GM12878 (cell line): Measurements from ENCODE around the gene GABRB3. TPM values are rescaled to one million over a fixed set of nuclear protein-coding genes. Genes with fewer than 3 reads are reported as not detected.

Experiments
- ATAC-seq: fragments of 200-7000 bp; cut with Tn5 transposase; 3 replicates; pipeline ENCODE4 v1.9.1; 2020; ENCODE audit warnings: mild to moderate bottlenecking, moderate library complexity
- BruUV-seq: library from RNA; stranded (reverse); fragments of 400-500 nt; replicated peaks from 2 replicates; lab custom pipeline; 2021; lab: Mats Ljungman, UMichigan
- CTCF ChIA-PET: fragments of 300-600 bp; sonication (Branson Sonifier 250); formaldehyde crosslinking; extraction: SDS; loops from one replicate; lab custom pipeline; 2021; ENCODE audit warnings: inconsistent platforms; lab: Yijun Ruan, JAX
- POLR2A ChIA-PET: fragments of 350-600 bp; formaldehyde crosslinking; extraction: SDS; loops from one replicate; lab custom pipeline; 2021; ENCODE audit warnings: inconsistent platforms; lab: Charles Lee
- RAD21 ChIA-PET: fragments of 300-600 bp; sonication (Branson Sonifier 250); formaldehyde crosslinking; loops from one replicate; lab custom pipeline; 2023; ENCODE audit warnings: antibody characterized with exemption; ENCODE audit not compliant: unreplicated experiment; lab: Charles Lee
- SMC1A ChIA-PET: fragments of 300-600 bp; sonication (Branson Sonifier 250); formaldehyde crosslinking; loops from one replicate; lab custom pipeline; 2023; ENCODE audit not compliant: unreplicated experiment, uncharacterized antibody; lab: Charles Lee
- DNase-seq: peaks from one replicate; pipeline ENCODE4 v3.0.0-alpha.2; 2011; ENCODE audit warnings: low read depth, low spot score
- FAIRE-seq: peaks from 3 replicates; lab custom pipeline; 2011; peaks lifted over from hg19 to GRCh38; lab: Jason Lieb, UNC
- H2AFZ ChIP-seq: 2 replicates; pipeline ENCODE4 v1.6.0; 2011; ENCODE audit warnings: low read depth, low read length, control low read depth; ENCODE audit not compliant: control insufficient read depth
- H3K27ac ChIP-seq: 2 replicates; pipeline ENCODE4 v1.5.1; 2011; ENCODE audit warnings: control low read depth; ENCODE audit not compliant: control insufficient read depth, insufficient read depth
- H3K27me3 ChIP-seq, 2 experiments: replicated peaks in 1 of 2; 2 replicates each; pipeline versions ENCODE4 v1.6.0 to v1.6.1; 2011; ENCODE audit warnings: low read length in 1 of 2; ENCODE audit not compliant: control insufficient read depth in 2 of 2, insufficient read depth in 2 of 2
- H3K36me3 ChIP-seq, 2 experiments: 2 replicates each; pipeline ENCODE4 v1.5.1; 2011; ENCODE audit warnings: low read length in 1 of 2; ENCODE audit not compliant: control insufficient read depth in 2 of 2, insufficient read depth in 2 of 2
- H3K4me1 ChIP-seq: 2 replicates; pipeline ENCODE4 v1.6.1; 2011; ENCODE audit warnings: mild to moderate bottlenecking, low read length, moderate library complexity, mixed read lengths; ENCODE audit not compliant: control insufficient read depth, insufficient read depth
- H3K4me2 ChIP-seq: 2 replicates; pipeline ENCODE4 v1.6.0; 2011; ENCODE audit warnings: control low read depth; ENCODE audit not compliant: control insufficient read depth, insufficient read depth
- H3K4me3 ChIP-seq: fragments of 200-600 bp; sonication (generic); 2 replicates; pipeline ENCODE4 v1.5.1; 2016
- H3K79me2 ChIP-seq: 2 replicates; pipeline ENCODE4 v1.6.0; 2011; ENCODE audit warnings: low read length; ENCODE audit not compliant: control insufficient read depth, insufficient read depth
- H3K9ac ChIP-seq: 2 replicates; pipeline ENCODE4 v1.8.0; 2011; ENCODE audit warnings: low read length, control low read depth, mixed read lengths; ENCODE audit not compliant: control insufficient read depth, insufficient read depth
- H3K9me3 ChIP-seq: replicated peaks from 3 replicates; pipeline ENCODE4 v1.5.1; 2011; ENCODE audit warnings: mild to moderate bottlenecking, low read length; ENCODE audit not compliant: control insufficient read depth, insufficient read depth
- H4K20me1 ChIP-seq: 2 replicates; pipeline ENCODE4 v1.6.0; 2011; ENCODE audit not compliant: control insufficient read depth, insufficient read depth
- BHLHE40 ChIP-seq, 2 experiments: fragments of 450-650 bp in 1 of 2; IDR thresholded peaks; 2 replicates each; pipeline ENCODE4 v1.6.1; 2011 to 2017; ENCODE audit warnings: low read depth in 2 of 2, borderline replicate concordance in 1 of 2, improper control_type of control experiment in 1 of 2, low read length in 1 of 2, mild to moderate bottlenecking in 1 of 2
- EP300 ChIP-seq, 2 experiments: fragments of 150-350 bp in 1 of 2; IDR thresholded peaks; 2 replicates each; pipeline ENCODE4 v1.6.1; 2011 to 2012; ENCODE audit warnings: low read depth in 2 of 2, low read length in 2 of 2, borderline replicate concordance in 1 of 2, improper control_type of control experiment in 1 of 2, inconsistent platforms in 1 of 2; ENCODE audit not compliant: control insufficient read depth in 1 of 2
- GATAD2B ChIP-seq: fragments of 450-650 bp; conservative IDR thresholded peaks from 2 replicates; pipeline ENCODE4 v1.6.1; 2017; ENCODE audit warnings: low read depth, mild to moderate bottlenecking, moderate library complexity
- HSF1 ChIP-seq: fragments of 150-350 bp; IDR thresholded peaks from 2 replicates; pipeline ENCODE4 v1.6.1; 2014; ENCODE audit warnings: mild to moderate bottlenecking, low read depth, low read length
- IRF4 ChIP-seq: IDR thresholded peaks from 2 replicates; pipeline ENCODE4 v1.6.1; 2011; ENCODE audit warnings: low read depth, low read length
- MEF2A ChIP-seq: IDR thresholded peaks from 2 replicates; pipeline ENCODE4 v1.6.1; 2011; ENCODE audit warnings: low read depth, mild to moderate bottlenecking, low read length, moderate library complexity; ENCODE audit not compliant: insufficient read depth
- RAD51 ChIP-seq: fragments of 450-650 bp; IDR thresholded peaks from 2 replicates; pipeline ENCODE4 v1.6.1; 2016; ENCODE audit warnings: moderate library complexity, mild to moderate bottlenecking, inconsistent platforms
- SIN3A ChIP-seq: IDR thresholded peaks from 2 replicates; pipeline ENCODE4 v1.6.1; 2012; ENCODE audit warnings: low read depth, low read length, improper control_type of control experiment
- SMAD5 ChIP-seq: IDR thresholded peaks from 2 replicates; pipeline ENCODE4 v1.6.1; 2016; ENCODE audit warnings: antibody characterized with exemption, low read depth
- TAF1 ChIP-seq: IDR thresholded peaks from 2 replicates; pipeline ENCODE4 v1.6.1; 2011; ENCODE audit warnings: mild to moderate bottlenecking, low read depth, low read length, borderline replicate concordance
- YBX1 ChIP-seq: fragments of 450-650 bp; IDR thresholded peaks from 2 replicates; pipeline ENCODE4 v1.6.1; 2016; ENCODE audit warnings: antibody characterized with exemption
- ZBED1 ChIP-seq: IDR thresholded peaks from 2 replicates; pipeline ENCODE4 v1.6.1; 2016; ENCODE audit warnings: borderline replicate concordance
- ZBTB33 ChIP-seq: fragments of 450-650 bp; IDR thresholded peaks from 2 replicates; pipeline ENCODE4 v1.6.1; 2017; ENCODE audit warnings: mild to moderate bottlenecking
- WGBS: methylation state at CpG from one replicate; pipeline ENCODE4 v1.1.6; 2016; ENCODE audit warnings: low lambda C conversion rate; ENCODE audit not compliant: insufficient replicate concordance, insufficient coverage; ENCODE audit errors: missing lambda C conversion rate; 5-methylcytosine and 5-hydroxymethylcytosine counted together
- in situ Hi-C: fragments of 300-500 bp; cut with MboI; formaldehyde crosslinking; loops from 9 replicates; pipeline ENCODE4 v1.14.3; 2018; ENCODE audit warnings: mixed read lengths
- intact Hi-C: fragments of 100-400 bp; cut with micrococcal nuclease; formaldehyde crosslinking; loops from one replicate; pipeline ENCODE4 v1.14.2; 2022; ENCODE audit not compliant: unreplicated experiment
- polyA plus RNA-seq, 11 experiments: library from polyadenylated mRNA; depleted of rRNA in 4 of 11; unstranded in 6 of 11; stranded (reverse) in 5 of 11; fragments of >200 nt; fragmentation: Nextera tagmentation in 4 of 11; fragmentation: Illumina TruSeq in 1 of 11; extraction: Ambion mirVana in 4 of 11; extraction: Trizol in 1 of 11; gene quantifications; 1 replicate in 1 of 11; 2 replicates in 10 of 11; pipeline versions ENCODE4 v1.2.1 to v1.2.3, GENCODE V29; 2011 to 2016; ENCODE audit warnings: inconsistent platforms in 2 of 11, missing spikeins in 2 of 11, low read depth in 1 of 11
- total RNA-seq, 4 experiments: library from RNA; depleted of rRNA in 3 of 4; stranded (reverse); fragments of >200 nt in 3 of 4; fragmentation: Illumina TruSeq in 1 of 4; extraction: Trizol in 1 of 4; gene quantifications; 2 replicates each; pipeline versions ENCODE4 v1.2.1 to v1.2.3, GENCODE V29; 2013 to 2021
- TF ChIP-seq, protein P1 (sequence below): fragments of 450-650 bp; IDR thresholded peaks from 2 replicates; pipeline ENCODE4 v1.6.1; 2017; ENCODE audit warnings: borderline replicate concordance

GABRB3 gene
- total and polyA plus RNA-seq, 10 of the 15 experiments (the other 5 are each of a cell fraction or from before 2014, with no cell fraction given): 0.05 to 0.08 (median 0.05) TPM; not detected in 7

DNA sequence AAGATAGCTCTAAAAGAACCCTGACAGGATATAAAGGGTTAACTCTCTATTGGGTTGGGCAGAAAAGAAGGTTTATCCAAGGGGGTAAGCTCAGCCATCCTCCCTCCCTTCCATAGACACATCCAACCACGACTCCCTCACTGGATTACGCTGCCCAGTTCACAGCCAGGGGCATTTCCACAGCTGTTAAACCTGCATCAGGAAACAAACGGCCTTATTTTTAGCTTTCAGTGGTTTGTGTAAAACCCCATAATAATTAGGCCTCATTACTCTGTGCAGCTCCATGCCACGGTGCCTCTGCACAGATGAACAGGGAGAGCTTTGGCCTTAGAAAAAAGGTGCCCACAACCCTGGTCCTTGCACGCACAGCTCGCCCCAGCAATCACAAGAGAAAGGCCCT lies 110.6 kb downstream of the GABRB3 start:
- no peaks in the 10 kb centered on the region for H3K79me2 ChIP-seq
- FAIRE-seq (no peak), ATAC-seq (no peak), DNase-seq (no peak)
- no peak overlapping the region for H3K4me3 ChIP-seq
- in situ Hi-C loops (loop anchor here (10.0 kb wide), 1 partner anchor 63 kb away; no protein-coding TSS in a partner anchor), intact Hi-C loops (no loop called here)
- no peak overlapping the region for H3K4me2 ChIP-seq
- BruUV-seq: no TSS peak
- SMC1A ChIA-PET: no interaction called here
- POLR2A ChIA-PET: no interaction called here
- no peak overlapping the region for H2AFZ ChIP-seq
- CTCF ChIA-PET: no interaction called here
- H3K9ac ChIP-seq: no peak overlapping the region
- WGBS: 9% methylated on average over 6 of the region's 6 CpGs
- no peaks in the 10 kb centered on the region for H4K20me1 ChIP-seq
- no peaks in the 10 kb centered on the region for H3K36me3 ChIP-seq
- RAD21 ChIA-PET: no interaction called here
- no peaks in the 10 kb centered on the region; the same call in 2 of the 3 replicates for H3K9me3 ChIP-seq
- TF ChIP-seq, protein P1, sequence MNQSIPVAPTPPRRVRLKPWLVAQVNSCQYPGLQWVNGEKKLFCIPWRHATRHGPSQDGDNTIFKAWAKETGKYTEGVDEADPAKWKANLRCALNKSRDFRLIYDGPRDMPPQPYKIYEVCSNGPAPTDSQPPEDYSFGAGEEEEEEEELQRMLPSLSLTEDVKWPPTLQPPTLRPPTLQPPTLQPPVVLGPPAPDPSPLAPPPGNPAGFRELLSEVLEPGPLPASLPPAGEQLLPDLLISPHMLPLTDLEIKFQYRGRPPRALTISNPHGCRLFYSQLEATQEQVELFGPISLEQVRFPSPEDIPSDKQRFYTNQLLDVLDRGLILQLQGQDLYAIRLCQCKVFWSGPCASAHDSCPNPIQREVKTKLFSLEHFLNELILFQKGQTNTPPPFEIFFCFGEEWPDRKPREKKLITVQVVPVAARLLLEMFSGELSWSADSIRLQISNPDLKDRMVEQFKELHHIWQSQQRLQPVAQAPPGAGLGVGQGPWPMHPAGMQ: no peak
- TF ChIP-seq SIN3A: no peak
- no peak for TF ChIP-seq MEF2A
- TF ChIP-seq RAD51: no peak
- TF ChIP-seq YBX1: no peak
- TF ChIP-seq BHLHE40 (IDR thresholded peaks at IDR 0.05; ENCODE audit: borderline replicate concordance in 1 of 2, low read depth in 2 of 2, low read length in 1 of 2): no peak
- no peak for TF ChIP-seq SMAD5
- TF ChIP-seq HSF1: no peak
- no peak for TF ChIP-seq TAF1
- no peak for TF ChIP-seq EP300 (IDR thresholded peaks at IDR 0.05; ENCODE audit: borderline replicate concordance in 1 of 2, control insufficient read depth in 1 of 2, low read depth in 2 of 2, low read length in 2 of 2)
- TF ChIP-seq GATAD2B: no peak
- TF ChIP-seq IRF4: no peak
- no peak for TF ChIP-seq ZBTB33
- no peak for TF ChIP-seq ZBED1
- TF ChIP-seq, all 136 proteins: peak for 0
- no peak overlapping the region for H3K27ac ChIP-seq
- H3K4me1 ChIP-seq: no peaks in the 10 kb centered on the region
- no peaks in the 10 kb centered on the region for H3K27me3 ChIP-seq
